ENCODE data around the gene LBH. TPM values are rescaled to one million over a fixed set of nuclear protein-coding genes. Genes with fewer than 3 reads are reported as not detected.

LBH gene
- total RNA-seq, 1 experiment from 2014 or later: 1.2 TPM

- RAD21 ChIA-PET (ENCODE audit: low non-redundant PET in 1 of 2, low total read pairs in 2 of 2, uncharacterized antibody in 2 of 2, unreplicated experiment in 2 of 2): no interaction called here
- Histone ChIP-seq H3K4me3 (replicated peaks in 1 of 2; ENCODE audit: low read depth in 1 of 2, low read length in 2 of 2) (no peak overlapping the region), H3K9ac (ENCODE audit: low read length) (no peak overlapping the region), H3K4me2 (ENCODE audit: low read length) (no peak overlapping the region), H3K79me2 (ENCODE audit: insufficient read depth, low read length) (no peaks in the 10 kb centered on the region), H3K9me3 (ENCODE audit: control insufficient read depth in 1 of 2, insufficient read depth in 1 of 2, low read depth in 1 of 2, low read length in 2 of 2) (no peaks in the 10 kb centered on the region), H2AFZ (ENCODE audit: low read depth, low read length, poor library complexity, severe bottlenecking) (no peak overlapping the region), H3K9me2 (ENCODE audit: insufficient read depth) (no peaks in the 10 kb centered on the region), H3K4me1 (ENCODE audit: control insufficient read depth in 1 of 2, insufficient read depth in 2 of 2, low read length in 2 of 2) (no peaks in the 10 kb centered on the region), H3K36me3 (ENCODE audit: control insufficient read depth in 1 of 2, insufficient read depth in 2 of 2, low read length in 2 of 2) (no peaks in the 10 kb centered on the region), H3K27me3 (ENCODE audit: insufficient read depth, low read length) (peaks cover 7% of the 10 kb centered on the region; the same call in 1 of the 2 replicates), H4K20me1 (ENCODE audit: insufficient read depth) (no peaks in the 10 kb centered on the region), H3K27ac (ENCODE audit: low read depth, low read length) (no peak overlapping the region)
- no peak for TF ChIP-seq ZNF274 (IDR thresholded peaks at IDR 0.05; ENCODE audit: low read depth, low read length)
- no peak for TF ChIP-seq RAD21 (IDR thresholded peaks at IDR 0.05; ENCODE audit: low read depth)
- TF ChIP-seq EGR1 (IDR thresholded peaks at IDR 0.05; ENCODE audit: low read depth): no peak
- no peak for TF ChIP-seq YY1 (IDR thresholded peaks at IDR 0.05; ENCODE audit: extremely low read depth, insufficient replicate concordance, low read depth, low read length)
- no peak for TF ChIP-seq EZH2phosphoT487 (IDR thresholded peaks at IDR 0.05; ENCODE audit: borderline replicate concordance)
- no peak for TF ChIP-seq POLR2A (IDR thresholded peaks at IDR 0.05; ENCODE audit: borderline replicate concordance, extremely low read depth, insufficient read depth, insufficient read length)
- TF ChIP-seq, protein P1, sequence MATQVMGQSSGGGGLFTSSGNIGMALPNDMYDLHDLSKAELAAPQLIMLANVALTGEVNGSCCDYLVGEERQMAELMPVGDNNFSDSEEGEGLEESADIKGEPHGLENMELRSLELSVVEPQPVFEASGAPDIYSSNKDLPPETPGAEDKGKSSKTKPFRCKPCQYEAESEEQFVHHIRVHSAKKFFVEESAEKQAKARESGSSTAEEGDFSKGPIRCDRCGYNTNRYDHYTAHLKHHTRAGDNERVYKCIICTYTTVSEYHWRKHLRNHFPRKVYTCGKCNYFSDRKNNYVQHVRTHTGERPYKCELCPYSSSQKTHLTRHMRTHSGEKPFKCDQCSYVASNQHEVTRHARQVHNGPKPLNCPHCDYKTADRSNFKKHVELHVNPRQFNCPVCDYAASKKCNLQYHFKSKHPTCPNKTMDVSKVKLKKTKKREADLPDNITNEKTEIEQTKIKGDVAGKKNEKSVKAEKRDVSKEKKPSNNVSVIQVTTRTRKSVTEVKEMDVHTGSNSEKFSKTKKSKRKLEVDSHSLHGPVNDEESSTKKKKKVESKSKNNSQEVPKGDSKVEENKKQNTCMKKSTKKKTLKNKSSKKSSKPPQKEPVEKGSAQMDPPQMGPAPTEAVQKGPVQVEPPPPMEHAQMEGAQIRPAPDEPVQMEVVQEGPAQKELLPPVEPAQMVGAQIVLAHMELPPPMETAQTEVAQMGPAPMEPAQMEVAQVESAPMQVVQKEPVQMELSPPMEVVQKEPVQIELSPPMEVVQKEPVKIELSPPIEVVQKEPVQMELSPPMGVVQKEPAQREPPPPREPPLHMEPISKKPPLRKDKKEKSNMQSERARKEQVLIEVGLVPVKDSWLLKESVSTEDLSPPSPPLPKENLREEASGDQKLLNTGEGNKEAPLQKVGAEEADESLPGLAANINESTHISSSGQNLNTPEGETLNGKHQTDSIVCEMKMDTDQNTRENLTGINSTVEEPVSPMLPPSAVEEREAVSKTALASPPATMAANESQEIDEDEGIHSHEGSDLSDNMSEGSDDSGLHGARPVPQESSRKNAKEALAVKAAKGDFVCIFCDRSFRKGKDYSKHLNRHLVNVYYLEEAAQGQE (IDR thresholded peaks at IDR 0.05; ENCODE audit: low read depth): no peak
- TF ChIP-seq SIN3A (IDR thresholded peaks at IDR 0.05; ENCODE audit: low read depth): no peak
- CTCF ChIA-PET: no interaction called here
- POLR2A ChIA-PET: no interaction called here
- intact Hi-C loops (cut with micrococcal nuclease): no loop called here
- ATAC-seq: no peak
- BruUV-seq (replicated peaks): no TSS peak
- no peak for DNase-seq (ENCODE audit: low read depth, low spot score)
Observed at GRCh38 chr2:30226144-30227032, 4.9 kb upstream of the LBH start.
